ENCODE results near the gene KIF24. TPM values are rescaled to one million over a fixed set of nuclear protein-coding genes. Genes with fewer than 3 reads are reported as not detected.
"Not testable (repeated sequence)": the region's sequence is repeated elsewhere in the genome, so short reads cannot be mapped to it uniquely, and the experiment has no call there.

Gene KIF24
- total and polyA plus RNA-seq, 4 donors: 0.10 to 0.78 (median 0.32) TPM; not detected in 1

GRCh38 chr9:34322899-34323591 is 6.0 kb downstream of the KIF24 start:
- Histone ChIP-seq H3K27me3 (ENCODE audit: control insufficient read depth in 1 of 2, insufficient read depth in 2 of 2, low read length in 1 of 2) (no peaks in the 10 kb centered on the region), H3K36me3 (ENCODE audit: control insufficient read depth in 1 of 2, insufficient read depth in 2 of 2, low read length in 1 of 2) (no peaks in the 10 kb centered on the region), H3K4me1 (ENCODE audit: control insufficient read depth in 1 of 2, insufficient read depth in 2 of 2, low read length in 2 of 2) (no peaks in the 10 kb centered on the region), H3K27ac (ENCODE audit: low read depth in 1 of 2, low read length in 2 of 2) (no peak overlapping the region), H3K4me3 (ENCODE audit: low read length in 2 of 2) (no peak overlapping the region), H3K9me3 (ENCODE audit: control insufficient read depth, low read length) (no peaks in the 10 kb centered on the region)
- WGBS, 2 donors: 7 to 9% methylated on average over 2 of the region's 2 CpGs
- DNase-seq (no peak), ATAC-seq (ENCODE audit: low FRiP score) (no peak)
- intact Hi-C loops (cut with DNase I): loop anchor here in 1 of 2 donors (10.0 kb wide), 1 partner anchor 198 kb away; the partner anchor contains the start of gene DCAF12

- intact Hi-C loops (cut with DNase I): loop anchor here in 1 of 2 donors (10.0 kb wide), 1 partner anchor 197 kb away; the partner anchor contains the start of gene DCAF12
- Histone ChIP-seq H3K4me3 (ENCODE audit: low read length in 2 of 2) (no peak overlapping the region), H3K9me3 (ENCODE audit: control insufficient read depth, low read length) (no peaks in the 10 kb centered on the region), H3K27me3 (ENCODE audit: control insufficient read depth in 1 of 2, insufficient read depth in 2 of 2, low read length in 1 of 2) (no peaks in the 10 kb centered on the region), H3K36me3 (ENCODE audit: control insufficient read depth in 1 of 2, insufficient read depth in 2 of 2, low read length in 1 of 2) (no peaks in the 10 kb centered on the region), H3K27ac (ENCODE audit: low read depth in 1 of 2, low read length in 2 of 2) (no peak overlapping the region), H3K4me1 (ENCODE audit: control insufficient read depth in 1 of 2, insufficient read depth in 2 of 2, low read length in 2 of 2) (no peaks in the 10 kb centered on the region)
- WGBS, 2 donors: 96 to 97% methylated on average over 7 of the region's 7 CpGs
- DNase-seq: no peak
- ATAC-seq (ENCODE audit: low FRiP score): no peak
Measured at GRCh38 chr9:34321451-34321850, 7.6 kb downstream of the KIF24 start.

- Histone ChIP-seq H3K27ac (ENCODE audit: low read depth in 1 of 2, low read length in 2 of 2) (no peak overlapping the region), H3K4me1 (ENCODE audit: control insufficient read depth in 1 of 2, insufficient read depth in 2 of 2, low read length in 2 of 2) (no peaks in the 10 kb centered on the region), H3K9me3 (ENCODE audit: control insufficient read depth, low read length) (no peaks in the 10 kb centered on the region), H3K36me3 (ENCODE audit: control insufficient read depth in 1 of 2, insufficient read depth in 2 of 2, low read length in 1 of 2) (no peaks in the 10 kb centered on the region), H3K4me3 (ENCODE audit: low read length in 2 of 2) (no peak overlapping the region), H3K27me3 (ENCODE audit: control insufficient read depth in 1 of 2, insufficient read depth in 2 of 2, low read length in 1 of 2) (no peaks in the 10 kb centered on the region)
- DNase-seq: no peak
- ATAC-seq (ENCODE audit: low FRiP score): no peak
- WGBS, 2 donors: 95 to 96% methylated on average over 44 of the region's 44 CpGs
- intact Hi-C loops (cut with DNase I): no loop called here
Measured at GRCh38 chr9:34318163-34318790, 10.8 kb downstream of the KIF24 start.

GRCh38 chr9:34317436-34317835 is 11.6 kb downstream of the KIF24 start:
- intact Hi-C loops (cut with DNase I): no loop called here
- H3K36me3 ChIP-seq (ENCODE audit: control insufficient read depth in 1 of 2, insufficient read depth in 2 of 2, low read length in 1 of 2): no peaks in the 10 kb centered on the region
- WGBS, 2 donors: 70 to 73% methylated on average over 2 of the region's 2 CpGs
- no peak overlapping the region for H3K27ac ChIP-seq (ENCODE audit: low read depth in 1 of 2, low read length in 2 of 2)
- H3K4me3 ChIP-seq (ENCODE audit: low read length in 2 of 2): no peak overlapping the region
- ATAC-seq (ENCODE audit: low FRiP score) (no peak), DNase-seq (no peak)
- no peaks in the 10 kb centered on the region for H3K27me3 ChIP-seq (ENCODE audit: control insufficient read depth in 1 of 2, insufficient read depth in 2 of 2, low read length in 1 of 2)
- H3K9me3 ChIP-seq (ENCODE audit: control insufficient read depth, low read length): no peaks in the 10 kb centered on the region
- H3K4me1 ChIP-seq (ENCODE audit: control insufficient read depth in 1 of 2, insufficient read depth in 2 of 2, low read length in 2 of 2): no peaks in the 10 kb centered on the region

GRCh38 chr9:34311499-34312185 is 17.4 kb downstream of the KIF24 start:
- intact Hi-C loops (cut with DNase I): no loop called here
- Histone ChIP-seq H3K27me3 (ENCODE audit: control insufficient read depth in 1 of 2, insufficient read depth in 2 of 2, low read length in 1 of 2) (no peaks in the 10 kb centered on the region), H3K36me3 (ENCODE audit: control insufficient read depth in 1 of 2, insufficient read depth in 2 of 2, low read length in 1 of 2) (no peaks in the 10 kb centered on the region), H3K4me3 (ENCODE audit: low read length in 2 of 2) (no peak overlapping the region), H3K4me1 (ENCODE audit: control insufficient read depth in 1 of 2, insufficient read depth in 2 of 2, low read length in 2 of 2) (no peaks in the 10 kb centered on the region), H3K9me3 (ENCODE audit: control insufficient read depth, low read length) (no peaks in the 10 kb centered on the region), H3K27ac (ENCODE audit: low read depth in 1 of 2, low read length in 2 of 2) (no peak overlapping the region)
- no peak for ATAC-seq (ENCODE audit: low FRiP score)
- DNase-seq: no peak
- whole genome bisulfite sequencing, 2 donors: 85 to 93% methylated on average over 6 of the region's 6 CpGs

- no peak overlapping the region for H3K27ac ChIP-seq (ENCODE audit: low read depth in 1 of 2, low read length in 2 of 2)
- H3K4me1 ChIP-seq (ENCODE audit: control insufficient read depth in 1 of 2, insufficient read depth in 2 of 2, low read length in 2 of 2): no peaks in the 10 kb centered on the region
- H3K36me3 ChIP-seq (ENCODE audit: control insufficient read depth in 1 of 2, insufficient read depth in 2 of 2, low read length in 1 of 2): no peaks in the 10 kb centered on the region
- H3K9me3 ChIP-seq (ENCODE audit: control insufficient read depth, low read length): no peaks in the 10 kb centered on the region
- 99 to 100% methylated on average over 1 of the region's 1 CpG for WGBS, 2 donors
- DNase-seq: no peak
- H3K27me3 ChIP-seq (ENCODE audit: control insufficient read depth in 1 of 2, insufficient read depth in 2 of 2, low read length in 1 of 2): no peaks in the 10 kb centered on the region
- no peak overlapping the region for H3K4me3 ChIP-seq (ENCODE audit: low read length in 2 of 2)
- intact Hi-C loops (cut with DNase I): no loop called here
- no peak for ATAC-seq (ENCODE audit: low FRiP score)
Measured at GRCh38 chr9:34310215-34310614, 18.9 kb downstream of the KIF24 start.

GRCh38 chr9:34308316-34308715 is 20.8 kb downstream of the KIF24 start:
- H3K27me3 ChIP-seq (ENCODE audit: control insufficient read depth in 1 of 2, insufficient read depth in 2 of 2, low read length in 1 of 2); H3K36me3 ChIP-seq (ENCODE audit: control insufficient read depth in 1 of 2, insufficient read depth in 2 of 2, low read length in 1 of 2); H3K4me3 ChIP-seq (ENCODE audit: low read length in 2 of 2); DNase-seq; ATAC-seq (ENCODE audit: low FRiP score); H3K27ac ChIP-seq (ENCODE audit: low read depth in 1 of 2, low read length in 2 of 2); H3K9me3 ChIP-seq (ENCODE audit: control insufficient read depth, low read length); intact Hi-C loops (cut with DNase I); H3K4me1 ChIP-seq (ENCODE audit: control insufficient read depth in 1 of 2, insufficient read depth in 2 of 2, low read length in 2 of 2): not testable (repeated sequence)
- WGBS, 2 donors: 96 to 97% methylated on average over 3 of the region's 3 CpGs

GRCh38 chr9:34301064-34301463 is 28.0 kb downstream of the KIF24 start:
- H3K4me3 ChIP-seq (ENCODE audit: low read length in 2 of 2); intact Hi-C loops (cut with DNase I); H3K4me1 ChIP-seq (ENCODE audit: control insufficient read depth in 1 of 2, insufficient read depth in 2 of 2, low read length in 2 of 2); H3K9me3 ChIP-seq (ENCODE audit: control insufficient read depth, low read length); H3K27me3 ChIP-seq (ENCODE audit: control insufficient read depth in 1 of 2, insufficient read depth in 2 of 2, low read length in 1 of 2); DNase-seq; ATAC-seq (ENCODE audit: low FRiP score); H3K27ac ChIP-seq (ENCODE audit: low read depth in 1 of 2, low read length in 2 of 2); H3K36me3 ChIP-seq (ENCODE audit: control insufficient read depth in 1 of 2, insufficient read depth in 2 of 2, low read length in 1 of 2): not testable (repeated sequence)
- WGBS, 2 donors: 91 to 93% methylated on average over 7 of the region's 7 CpGs

Measured in aorta (tissue), 5 donors.